Activated CD4-positive, CD25-positive, alpha-beta regulatory T cell treated with anti-CD3 and anti-CD28 coated beads, Interleukin-2, amount 50 U/mL, for 16 hours (primary cell): ENCODE data around the gene SLC36A2.

ENCODE experiments used
- DNase-seq: peaks from one replicate; pipeline ENCODE4 v3.0.0-alpha.2; 2020; ENCODE audit warnings: low read depth, low spot score

The SLC36A2 gene

DNA sequence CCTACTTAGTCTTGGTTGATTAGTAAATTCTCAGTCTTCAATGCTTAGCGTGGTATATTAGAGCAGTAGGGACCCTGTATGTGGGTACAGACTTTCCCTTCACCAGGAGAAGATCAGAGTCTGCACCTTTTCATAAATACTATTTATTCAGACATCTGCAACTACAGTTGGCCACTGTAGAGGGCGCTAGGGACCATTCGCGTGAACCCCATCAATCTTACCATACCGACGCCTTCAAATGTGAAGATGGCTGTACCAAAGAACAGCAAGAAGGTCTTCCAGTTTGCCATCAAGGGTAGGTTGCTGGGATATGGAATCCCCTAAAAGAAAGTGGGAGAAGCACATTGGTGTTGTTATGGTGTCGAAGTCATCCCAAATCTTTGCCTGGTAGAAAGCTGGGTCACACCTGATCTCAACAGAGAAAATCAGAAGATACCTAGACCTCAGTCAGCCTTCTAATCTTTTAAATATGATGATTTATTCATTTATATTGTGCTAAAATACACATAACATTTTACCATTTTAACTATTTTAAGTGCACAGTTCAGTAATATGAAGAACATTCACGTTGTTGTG, 62.9 kb downstream of the SLC36A2 start:
- DNase-seq = no peak

DNA sequence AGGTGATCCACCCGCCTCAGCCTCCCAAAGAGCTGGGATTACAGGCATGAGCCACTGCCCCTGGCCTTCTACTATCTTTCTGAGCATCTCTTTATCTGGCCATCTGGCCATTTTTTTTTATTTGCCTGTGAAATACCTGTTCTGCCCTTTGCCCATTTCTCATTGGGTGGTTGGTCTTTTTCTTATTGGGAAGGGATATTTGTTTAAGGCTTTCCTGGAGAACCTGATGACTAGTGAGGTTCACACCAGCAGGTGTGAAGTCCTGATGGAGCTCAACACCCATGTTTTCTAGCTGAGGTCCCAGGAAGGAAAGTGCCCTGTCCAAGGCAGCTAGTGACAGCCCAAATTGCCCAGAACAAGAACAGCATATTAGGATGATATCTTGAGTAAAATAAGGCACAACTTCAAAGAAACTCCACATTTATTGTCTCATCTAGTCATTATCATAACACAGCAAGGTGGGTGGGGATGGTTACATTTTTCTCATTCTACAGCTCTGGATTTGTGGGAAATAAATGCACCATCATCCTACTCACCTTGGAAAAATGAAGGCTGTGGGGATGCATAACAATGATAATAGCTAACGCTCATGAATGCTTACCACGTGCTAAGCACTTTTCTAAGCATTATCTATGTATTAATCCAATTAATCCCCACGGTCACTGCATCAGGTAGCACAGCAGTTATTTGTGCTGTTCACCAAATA, 64.1 kb downstream of the SLC36A2 start:
- no peak for DNase-seq

DNA sequence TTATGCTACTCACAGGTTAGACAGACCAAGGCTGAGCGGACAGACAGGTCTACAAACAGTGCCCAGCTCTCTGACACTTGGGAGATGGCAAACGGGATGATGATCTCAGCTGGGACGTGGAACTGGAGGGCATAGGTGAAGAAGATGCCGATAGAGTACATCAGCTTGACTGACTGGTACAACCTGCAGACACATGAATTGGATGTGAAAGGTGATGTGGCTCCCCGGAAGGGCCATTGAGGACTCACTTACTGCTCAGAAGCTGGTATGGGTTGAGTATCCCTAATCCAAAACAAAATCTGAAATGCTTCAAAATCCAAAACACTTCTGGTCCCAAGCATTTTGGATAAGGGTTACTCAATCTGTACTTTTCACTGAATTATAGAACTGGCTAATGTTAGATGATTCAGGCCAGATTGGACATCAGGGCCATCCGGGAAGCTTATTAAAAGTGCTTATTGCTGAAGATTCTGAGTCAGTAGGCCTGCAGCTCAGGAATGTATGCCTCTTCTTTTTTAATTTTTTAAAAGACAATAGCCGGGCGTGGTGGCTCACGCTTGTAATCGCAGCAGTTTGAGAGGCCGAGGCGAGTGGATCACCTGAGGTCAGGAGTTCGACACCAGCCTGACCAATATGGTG, 66.2 kb downstream of the SLC36A2 start:
- DNase-seq = no peak

DNA sequence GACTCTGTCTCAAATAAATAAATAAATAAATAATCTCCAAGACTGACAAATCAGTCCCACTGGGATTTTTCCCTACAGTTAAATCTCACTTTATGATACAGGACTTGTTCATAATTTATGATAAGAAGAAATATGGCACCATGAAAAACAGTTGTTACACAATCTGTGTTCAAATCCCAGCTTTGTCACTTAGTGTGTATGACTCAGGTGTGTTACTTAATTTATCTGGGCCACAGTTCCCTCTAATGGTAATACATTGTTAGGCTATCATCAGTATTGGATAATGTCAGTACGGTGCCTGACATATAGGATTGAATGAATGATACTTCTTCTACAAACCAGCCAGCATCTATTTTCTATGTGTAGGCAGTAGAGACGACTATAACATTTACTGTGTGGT, 66.9 kb downstream of the SLC36A2 start:
- DNase-seq = no peak

DNA sequence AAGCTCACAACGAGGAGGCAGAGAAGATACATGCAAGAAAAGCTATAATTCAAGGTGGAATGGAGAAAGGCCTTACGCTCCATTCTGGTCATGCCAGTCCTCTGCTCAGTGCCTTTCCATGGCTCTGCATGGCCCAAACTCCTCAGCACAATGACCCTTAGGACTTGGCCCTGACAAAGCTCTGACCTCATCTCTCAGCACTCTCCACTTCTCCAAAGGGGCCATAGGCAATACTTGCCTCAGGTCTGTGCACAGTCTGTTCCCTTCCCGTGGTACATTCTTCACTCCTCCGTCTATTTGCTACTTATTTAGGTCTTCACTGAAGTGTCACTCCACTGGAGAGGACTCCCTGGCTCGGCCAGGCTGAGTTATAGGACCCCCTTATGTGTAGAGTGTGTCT, 68.5 kb downstream of the SLC36A2 start:
- no peak for DNase-seq

DNA sequence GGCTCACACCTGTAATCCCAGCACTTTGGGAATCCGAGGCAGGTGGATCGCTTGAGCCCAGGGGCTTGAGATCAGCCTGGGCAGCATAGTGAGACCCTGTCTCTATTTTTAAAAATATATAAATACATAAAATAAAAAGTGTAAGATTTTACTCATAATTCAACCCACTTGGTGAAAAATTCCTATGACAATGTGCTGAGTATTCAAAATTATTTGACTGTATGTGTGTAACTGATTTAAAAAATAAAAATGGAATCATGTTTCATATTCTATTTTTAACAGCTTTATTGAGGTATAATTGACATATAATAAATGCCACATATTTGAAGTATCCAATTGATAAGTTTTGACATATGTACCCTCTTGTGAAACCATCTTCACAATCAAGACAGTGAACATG, 71.6 kb downstream of the SLC36A2 start:
- no peak for DNase-seq

DNA sequence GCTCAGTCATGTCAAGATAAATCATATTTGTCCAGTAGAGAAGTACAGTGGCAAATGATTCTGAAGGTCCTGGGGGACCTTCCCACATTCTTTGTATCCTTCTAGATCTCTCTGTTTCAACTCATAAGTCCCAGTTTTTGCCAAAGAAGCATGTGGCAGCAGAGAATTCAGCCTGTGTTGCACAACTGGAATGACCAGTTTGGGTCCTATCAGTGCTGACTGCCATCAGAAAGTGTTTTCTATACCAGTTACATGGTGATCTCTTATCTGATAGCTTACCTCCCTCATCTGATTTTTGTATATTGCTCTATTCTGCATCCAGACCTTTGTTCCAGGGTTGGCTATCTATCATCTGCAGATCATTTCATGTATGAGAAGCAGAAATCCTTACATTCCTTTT, 72.7 kb downstream of the SLC36A2 start:
- no peak for DNase-seq

DNA sequence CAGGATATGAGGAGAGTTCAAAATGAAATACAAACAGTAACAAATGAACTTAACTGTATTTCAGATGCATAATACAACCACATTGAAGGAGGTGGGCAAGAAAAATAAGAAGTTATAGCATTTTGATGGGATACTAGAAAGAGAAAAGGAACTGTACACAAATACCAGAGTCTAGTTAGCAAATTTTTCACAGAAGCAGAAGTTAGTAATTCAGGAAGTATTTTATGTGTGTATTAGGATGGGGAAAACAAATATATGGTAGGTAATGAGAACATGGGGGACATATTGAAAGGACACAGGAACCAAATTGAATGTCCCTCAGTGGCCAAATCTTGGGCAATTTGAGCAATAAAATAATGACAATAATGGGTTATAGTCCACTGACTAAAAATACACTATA, 76.0 kb downstream of the SLC36A2 start:
- DNase-seq = no peak

DNA sequence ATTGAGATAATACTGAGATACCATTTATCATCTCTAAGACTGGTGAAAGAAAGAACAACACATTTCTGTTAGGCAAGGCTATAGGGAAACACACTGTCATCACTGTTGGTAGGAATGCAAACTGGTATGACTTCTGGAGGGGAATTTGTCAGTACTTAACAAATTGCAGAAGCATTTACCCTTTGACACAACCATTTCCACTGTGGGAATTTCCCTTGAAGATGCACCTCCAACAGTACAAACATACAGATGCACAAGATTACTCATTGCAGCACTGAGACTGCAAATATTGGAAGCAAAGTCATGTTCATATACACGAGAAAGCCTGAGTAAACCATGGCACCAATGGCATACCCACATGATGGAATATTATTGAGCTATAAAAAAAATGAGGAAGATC, 76.8 kb downstream of the SLC36A2 start:
- DNase-seq = no peak

DNA sequence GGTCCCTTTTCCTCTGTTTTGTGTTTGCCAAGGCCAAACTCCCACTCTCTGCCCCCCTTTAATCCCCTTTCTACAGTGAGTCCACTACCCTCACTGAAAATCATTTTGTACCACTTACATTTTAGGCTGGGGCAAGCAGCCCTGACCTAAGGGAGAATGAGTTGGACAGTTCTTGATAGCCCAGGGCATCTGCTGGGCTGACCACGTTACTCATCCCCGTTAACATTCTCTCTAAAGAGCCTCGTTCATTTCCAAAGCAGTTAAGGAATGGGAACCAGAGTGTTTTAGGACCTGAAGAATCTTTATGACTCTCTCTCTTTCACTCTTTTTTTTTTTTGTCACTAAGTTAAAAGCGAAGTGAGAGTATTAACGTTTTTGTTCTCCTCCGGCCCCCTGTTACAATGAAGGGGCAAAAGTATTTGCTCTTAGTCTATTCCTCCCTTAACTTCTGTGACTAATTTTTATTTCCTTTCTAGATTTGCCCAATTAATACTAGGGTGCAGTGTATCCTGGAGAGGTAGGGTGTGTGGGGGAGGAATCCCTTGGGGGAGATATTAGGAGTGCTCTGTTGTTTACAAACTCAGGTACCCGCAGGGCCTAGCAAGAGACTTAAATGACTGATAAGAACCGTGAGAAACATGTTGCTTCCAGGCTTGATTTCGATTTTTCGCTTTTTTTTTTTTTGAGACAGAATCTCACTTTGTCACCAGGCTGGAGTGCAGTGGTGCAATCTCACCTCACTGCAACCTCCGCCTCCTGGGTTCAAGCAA, 79.7 kb downstream of the SLC36A2 start:
- DNase-seq = no peak
